GM19351 (cell line): Measurements from ENCODE around the gene FCAMR.

Experiments
- ATAC-seq: cut with Tn5 transposase; IDR thresholded peaks from one replicate; pipeline ENCODE4 v1.9.1; 2021; ENCODE audit warnings: mild to moderate bottlenecking, moderate library complexity; ENCODE audit not compliant: unreplicated experiment

The FCAMR gene

DNA sequence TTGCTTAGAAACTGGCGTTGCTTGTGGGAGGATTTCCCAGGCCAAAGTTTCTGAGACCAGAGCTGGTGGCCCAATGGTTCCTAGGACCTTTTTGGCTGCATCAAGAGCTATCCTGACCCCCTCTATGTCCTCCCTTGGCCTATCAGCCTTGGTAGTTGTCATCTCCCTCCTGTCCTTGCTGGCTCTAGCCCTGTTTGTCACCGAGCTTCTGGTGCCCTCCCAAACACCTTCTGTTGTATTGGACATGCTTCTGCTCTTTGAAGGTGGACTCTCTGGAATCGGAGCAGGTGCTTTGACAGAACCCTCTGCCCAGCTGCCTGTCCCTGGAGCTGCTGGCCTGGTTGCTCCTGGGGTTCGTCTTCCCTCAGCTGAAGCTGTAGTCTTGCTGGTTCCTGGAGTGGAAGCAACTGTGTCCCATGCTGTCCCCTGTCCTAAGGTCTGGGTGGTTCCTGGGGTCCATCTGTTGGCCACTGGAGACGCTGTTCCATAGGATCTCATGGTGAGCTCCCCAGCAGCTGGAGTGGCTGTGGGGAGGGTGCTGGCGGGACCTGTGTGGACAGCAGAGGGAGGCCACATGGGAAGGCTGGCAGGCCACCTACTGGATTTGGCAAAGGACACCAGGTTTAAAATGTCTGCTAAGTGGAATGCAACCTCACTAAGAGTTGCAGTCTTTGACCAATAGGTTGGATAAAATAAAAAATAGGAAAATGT is 9.4 kb downstream of the FCAMR start:
- no peak for ATAC-seq

DNA sequence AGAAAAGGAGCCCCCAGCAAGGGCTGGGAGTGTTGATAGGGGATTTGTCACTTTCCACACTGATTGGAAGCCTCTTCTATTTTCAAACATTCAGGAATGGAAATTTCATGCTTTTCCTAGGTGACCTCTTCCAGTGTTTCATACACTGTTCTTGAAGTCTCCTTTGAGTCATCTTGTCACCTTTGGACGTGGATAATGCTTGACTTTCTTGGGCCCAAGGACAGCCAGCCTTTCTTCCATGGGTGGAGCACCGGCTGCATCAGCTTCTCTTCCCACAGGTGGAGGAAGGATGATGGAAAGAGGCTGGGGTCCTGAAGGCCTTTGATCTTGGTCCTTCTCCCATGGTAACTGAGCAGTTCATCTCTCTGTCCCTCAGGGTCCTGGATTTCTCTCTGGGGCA is 12.1 kb downstream of the FCAMR start:
- ATAC-seq: no peak

DNA sequence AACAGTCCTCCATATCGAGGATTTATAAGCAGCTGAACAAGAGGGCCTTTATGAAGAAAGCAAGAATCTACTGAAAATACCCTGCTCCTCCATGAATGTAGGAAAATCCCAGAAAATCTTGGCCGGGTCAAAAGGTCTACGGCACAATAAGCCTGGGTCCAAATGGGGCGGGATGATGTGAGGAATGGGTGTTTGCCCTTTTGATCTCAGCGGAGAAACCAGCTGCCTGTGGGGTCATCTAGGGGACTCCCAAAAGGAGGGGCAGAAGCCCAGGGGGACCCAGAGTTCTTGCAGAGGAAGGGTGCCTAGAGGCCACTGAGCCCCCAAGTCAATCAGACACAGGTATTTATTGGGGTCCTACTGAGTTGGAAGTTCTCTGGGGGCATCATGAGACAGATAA is 12.6 kb downstream of the FCAMR start:
- ATAC-seq: no peak

- ATAC-seq: no peak
These were observed 14.5 kb downstream of the FCAMR start for GRCh38 chr1:206955476-206956451.

GRCh38 chr1:206954459-206955342 is 15.6 kb downstream of the FCAMR start:
- no peak for ATAC-seq

DNA sequence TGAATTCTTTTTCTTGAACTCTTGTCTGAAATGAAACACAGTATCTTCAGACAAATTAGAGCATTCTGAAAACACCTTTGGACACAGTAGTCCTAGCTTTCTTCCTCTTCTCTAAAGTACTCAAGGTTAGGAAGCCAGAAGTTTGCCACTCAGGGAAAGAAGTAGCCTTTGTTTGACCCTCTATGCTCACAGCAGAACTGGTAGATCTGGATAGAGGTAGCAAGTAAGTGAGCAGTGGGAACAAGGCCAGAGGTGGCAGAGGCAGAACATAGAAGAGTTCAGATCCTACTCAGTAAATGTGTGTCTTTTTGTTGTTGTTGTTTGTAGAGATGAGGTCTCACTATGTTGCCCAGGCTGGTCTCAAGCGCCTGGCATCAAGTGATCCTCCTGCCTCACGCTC is 16.6 kb downstream of the FCAMR start:
- no peak for ATAC-seq

- no peak for ATAC-seq
These were observed 17.1 kb downstream of the FCAMR start for GRCh38 chr1:206953126-206953525.

GRCh38 chr1:206952171-206952570 is 18.1 kb downstream of the FCAMR start:
- no peak for ATAC-seq

DNA sequence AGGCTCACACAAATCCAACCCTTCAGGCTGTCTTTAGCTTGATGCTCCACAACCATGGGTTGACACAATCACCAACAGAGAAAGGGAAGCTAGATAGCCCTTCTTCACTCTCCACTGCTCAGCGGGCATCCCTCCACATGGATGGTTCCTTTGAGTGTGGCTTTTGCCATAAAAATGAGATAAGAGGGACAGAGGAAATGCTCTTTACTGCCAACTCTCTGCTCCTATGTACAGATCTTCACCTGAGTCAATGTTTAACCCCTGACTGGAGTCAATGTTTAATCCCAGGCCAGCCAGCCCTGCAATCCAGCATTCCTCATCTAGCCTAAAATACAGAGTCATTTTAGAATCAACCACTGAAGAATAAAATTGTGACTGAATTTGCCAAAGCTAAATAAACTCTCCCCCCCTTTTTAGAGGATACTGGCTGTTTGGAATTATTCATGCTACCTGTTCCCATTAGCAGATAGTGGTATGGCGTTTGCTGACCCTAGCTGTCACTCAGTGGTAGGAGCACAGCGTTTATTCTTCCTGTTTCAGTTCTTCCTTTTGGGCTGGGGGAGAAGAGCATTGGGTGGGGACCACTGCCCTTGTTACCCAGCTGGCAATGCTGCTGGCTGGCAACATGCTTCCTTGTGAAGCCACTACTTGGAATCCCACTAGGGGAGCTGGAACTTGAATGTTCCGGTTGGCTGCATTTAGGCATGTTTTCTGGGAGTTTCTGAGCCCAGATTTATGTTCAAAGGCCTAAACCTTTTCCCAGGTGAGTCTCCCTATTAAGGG is 18.8 kb downstream of the FCAMR start:
- no peak for ATAC-seq

DNA sequence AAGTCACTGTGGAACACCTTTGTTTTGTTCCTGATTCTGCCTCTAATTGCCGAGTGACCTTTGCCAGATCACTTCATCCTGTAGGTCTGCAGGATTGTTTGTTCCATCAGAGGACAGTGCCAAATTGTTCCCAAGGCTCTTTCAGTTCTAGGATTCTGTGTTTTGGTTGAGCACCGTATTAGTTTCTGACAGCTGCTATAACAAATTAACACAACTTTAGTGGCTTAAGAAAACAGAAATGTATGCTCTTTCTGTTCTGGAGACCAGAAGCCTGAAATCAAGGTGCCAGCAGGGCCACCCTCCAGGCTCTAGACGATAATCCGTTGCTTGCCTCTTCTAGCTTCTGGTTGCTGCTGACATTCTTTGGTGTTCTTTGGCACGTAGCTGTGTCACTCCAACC is 20.6 kb downstream of the FCAMR start:
- ATAC-seq: no peak

DNA sequence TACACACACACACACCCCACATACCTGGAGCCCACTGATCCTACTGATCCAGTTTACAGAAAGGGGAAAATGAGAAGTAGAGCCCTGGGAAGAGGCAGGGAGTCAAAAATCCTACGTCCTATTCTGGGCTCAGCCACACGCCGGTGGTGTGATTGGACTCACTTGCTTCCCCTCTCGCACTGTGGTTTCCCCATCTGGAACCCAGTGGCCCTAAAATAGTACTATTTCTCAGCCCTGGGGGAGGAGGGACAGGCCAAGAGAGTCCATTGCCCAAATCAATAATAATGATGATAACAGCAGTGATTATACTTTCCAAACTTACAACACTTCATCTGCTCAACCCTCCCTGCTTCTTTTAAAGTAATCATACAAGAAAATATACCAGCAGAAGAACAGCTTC is 21.1 kb downstream of the FCAMR start:
- ATAC-seq: no peak

GRCh38 chr1:206947255-206947654 is 23.0 kb downstream of the FCAMR start:
- ATAC-seq: no peak

GRCh38 chr1:206946261-206946660 is 24.0 kb downstream of the FCAMR start, which contains the start of gene PIGR:
Gene PIGR, minus strand, starts transcription at chr1:206946466. Its CDS starts 5,935 bp downstream, at chr1:206940531.
- no peak for ATAC-seq

GRCh38 chr1:206945779-206946178 is 24.5 kb downstream of the FCAMR start:
- no peak for ATAC-seq

DNA sequence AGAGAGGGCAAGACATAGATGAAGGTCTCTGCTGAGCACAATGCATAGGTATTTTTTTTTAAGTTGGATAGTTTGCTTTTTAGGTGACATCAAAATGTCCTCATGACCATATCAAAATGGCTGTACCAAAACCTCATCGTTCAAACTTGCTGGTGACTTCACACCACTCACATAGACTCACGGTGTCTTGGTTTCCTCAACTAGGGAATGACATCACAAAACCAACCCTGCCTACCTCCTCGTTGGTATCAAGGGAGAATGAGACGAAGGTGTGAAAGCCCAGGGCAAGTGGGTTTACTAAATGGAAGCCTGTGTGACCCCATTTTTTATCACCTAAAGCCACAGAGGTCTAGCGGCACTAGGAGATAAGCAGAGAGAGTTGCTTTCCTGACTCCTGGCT is 25.6 kb downstream of the FCAMR start:
- ATAC-seq: no peak

- ATAC-seq: no peak
These were observed 28.4 kb downstream of the FCAMR start for GRCh38 chr1:206941766-206942418.

DNA sequence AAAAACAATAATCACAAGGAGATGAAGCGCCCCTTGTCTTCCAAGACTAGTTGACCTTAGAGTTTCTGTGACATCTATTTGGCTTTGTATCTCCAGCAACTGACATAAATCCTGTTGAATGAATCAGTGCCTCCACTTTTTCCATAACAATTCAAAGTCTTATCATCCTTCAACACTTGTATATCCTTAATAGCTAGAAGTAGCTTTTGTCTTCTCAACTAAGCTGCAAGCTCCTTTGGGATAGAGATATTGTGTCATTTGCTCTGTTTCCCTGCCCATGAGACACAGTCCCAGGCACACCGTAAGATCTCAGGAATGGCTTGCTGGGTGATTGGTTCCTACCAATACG is 29.7 kb downstream of the FCAMR start:
- ATAC-seq: no peak

- no peak for ATAC-seq
These were observed 30.2 kb downstream of the FCAMR start for GRCh38 chr1:206939841-206940587.

- no peak for ATAC-seq
These were observed 31.1 kb downstream of the FCAMR start for GRCh38 chr1:206939131-206939530.
